ENCODE measurements around the gene NFE2L1. TPM values are rescaled to one million over a fixed set of nuclear protein-coding genes. Genes with fewer than 3 reads are reported as not detected.

Gene NFE2L1
- total RNA-seq, 1 experiment from 2014 or later, result 135 TPM

- BruUV-seq (replicated peaks), result no TSS peak
- no peak for TF ChIP-seq ATF3 (IDR thresholded peaks at IDR 0.05)
- TF ChIP-seq ZFX (IDR thresholded peaks at IDR 0.05), result no peak
- TF ChIP-seq EGR1 (IDR thresholded peaks at IDR 0.05; ENCODE audit: low read depth), result no peak
- no peak for TF ChIP-seq EZH2phosphoT487 (IDR thresholded peaks at IDR 0.05; ENCODE audit: borderline replicate concordance)
- TF ChIP-seq ZNF274 (IDR thresholded peaks at IDR 0.05; ENCODE audit: low read depth, low read length), result no peak
- TF ChIP-seq REST (IDR thresholded peaks at IDR 0.05; ENCODE audit: low read depth), result no peak
- no peak for TF ChIP-seq ELF1 (IDR thresholded peaks at IDR 0.05; ENCODE audit: borderline replicate concordance, low read depth)
- no peak for TF ChIP-seq POLR2AphosphoS5 (IDR thresholded peaks at IDR 0.05; ENCODE audit: low read depth, low read length)
- no peak for TF ChIP-seq TCF7L2 (IDR thresholded peaks at IDR 0.05; ENCODE audit: borderline replicate concordance, extremely low read depth, insufficient read depth, insufficient read length)
- TF ChIP-seq JUND (IDR thresholded peaks at IDR 0.05), result no peak
- TF ChIP-seq SIN3A (IDR thresholded peaks at IDR 0.05; ENCODE audit: low read depth), result no peak
- TF ChIP-seq CEBPB (IDR thresholded peaks at IDR 0.05; ENCODE audit: low read depth), result no peak
- TF ChIP-seq CBX3 (IDR thresholded peaks at IDR 0.05; ENCODE audit: low read depth), result no peak
- TF ChIP-seq SRF (IDR thresholded peaks at IDR 0.05; ENCODE audit: low read depth), result no peak
- no peak for TF ChIP-seq EZH2 (IDR thresholded peaks at IDR 0.05)
- no peak for TF ChIP-seq YY1 (IDR thresholded peaks at IDR 0.05; ENCODE audit: extremely low read depth, insufficient replicate concordance, low read depth, low read length)
- no peak for TF ChIP-seq MAX (IDR thresholded peaks at IDR 0.05)
- TF ChIP-seq POLR2A (IDR thresholded peaks at IDR 0.05; ENCODE audit: borderline replicate concordance, extremely low read depth, insufficient read depth, insufficient read length), result no peak
- TF ChIP-seq FOSL1 (IDR thresholded peaks at IDR 0.05; ENCODE audit: low read depth), result no peak
- intact Hi-C loops (cut with micrococcal nuclease), result no loop called here
- peaks cover 39% of the 10 kb centered on the region for H3K79me2 ChIP-seq (ENCODE audit: insufficient read depth, low read length)
- DNase-seq (ENCODE audit: low read depth, low spot score) (no peak), ATAC-seq (no peak)
- peak overlapping the region; percentile 81 for H3K9ac ChIP-seq (ENCODE audit: low read length)
- ChIA-PET RAD21 (ENCODE audit: low non-redundant PET in 1 of 2, low total read pairs in 2 of 2, uncharacterized antibody in 2 of 2, unreplicated experiment in 2 of 2) (no interaction called here), CTCF (interaction anchor here (0.7 to 2.3 kb wide), 4 partner anchors 9 to 81 kb away, joined by 3 to 11 read pairs (median 4); no protein-coding TSS in a partner anchor), POLR2A (interaction anchor here (1.3 to 2.7 kb wide), 5 partner anchors 9 to 58 kb away, joined by 4 to 14 read pairs (median 5); partner anchors contain the start of gene NFE2L1)
- H3K27me3 ChIP-seq (ENCODE audit: insufficient read depth, low read length), result no peaks in the 10 kb centered on the region
- peak overlapping the region; percentile 91 for H2AFZ ChIP-seq (ENCODE audit: low read depth, low read length, poor library complexity, severe bottlenecking)
- no peaks in the 10 kb centered on the region for H3K36me3 ChIP-seq (ENCODE audit: control insufficient read depth in 1 of 2, insufficient read depth in 2 of 2, low read length in 2 of 2)
- H3K4me1 ChIP-seq (ENCODE audit: control insufficient read depth in 1 of 2, insufficient read depth in 2 of 2, low read length in 2 of 2), result peaks cover 3 to 19% of the 10 kb centered on the region in 2 experiments; a peak in 3 of 4 replicates
- no peaks in the 10 kb centered on the region for H3K9me2 ChIP-seq (ENCODE audit: insufficient read depth)
- peak overlapping the region; percentile 97 for H3K4me2 ChIP-seq (ENCODE audit: low read length)
- peak overlapping the region; percentile 93 for H3K27ac ChIP-seq (ENCODE audit: low read depth, low read length)
- peaks cover 0 to 4% of the 10 kb centered on the region in 2 experiments; a peak in 1 of 4 replicates for H3K9me3 ChIP-seq (ENCODE audit: control insufficient read depth in 1 of 2, insufficient read depth in 1 of 2, low read depth in 1 of 2, low read length in 2 of 2)
- H4K20me1 ChIP-seq (ENCODE audit: insufficient read depth), result no peaks in the 10 kb centered on the region
- peak overlapping the region; percentile 82 to 94 for H3K4me3 ChIP-seq (replicated peaks in 1 of 2; ENCODE audit: low read depth in 1 of 2, low read length in 2 of 2)
These were observed 58.6 kb downstream of the NFE2L1 start for GRCh38 chr17:48106802-48107136.

All from HCT116 (cell line).